ENCODE results near the gene ITPRIP. TPM values are rescaled to one million over a fixed set of nuclear protein-coding genes. Genes with fewer than 3 reads are reported as not detected.

ITPRIP gene
- total RNA-seq, 4 donors from 2014 or later: 22.6 to 58.2 (median 39.9) TPM

DNA sequence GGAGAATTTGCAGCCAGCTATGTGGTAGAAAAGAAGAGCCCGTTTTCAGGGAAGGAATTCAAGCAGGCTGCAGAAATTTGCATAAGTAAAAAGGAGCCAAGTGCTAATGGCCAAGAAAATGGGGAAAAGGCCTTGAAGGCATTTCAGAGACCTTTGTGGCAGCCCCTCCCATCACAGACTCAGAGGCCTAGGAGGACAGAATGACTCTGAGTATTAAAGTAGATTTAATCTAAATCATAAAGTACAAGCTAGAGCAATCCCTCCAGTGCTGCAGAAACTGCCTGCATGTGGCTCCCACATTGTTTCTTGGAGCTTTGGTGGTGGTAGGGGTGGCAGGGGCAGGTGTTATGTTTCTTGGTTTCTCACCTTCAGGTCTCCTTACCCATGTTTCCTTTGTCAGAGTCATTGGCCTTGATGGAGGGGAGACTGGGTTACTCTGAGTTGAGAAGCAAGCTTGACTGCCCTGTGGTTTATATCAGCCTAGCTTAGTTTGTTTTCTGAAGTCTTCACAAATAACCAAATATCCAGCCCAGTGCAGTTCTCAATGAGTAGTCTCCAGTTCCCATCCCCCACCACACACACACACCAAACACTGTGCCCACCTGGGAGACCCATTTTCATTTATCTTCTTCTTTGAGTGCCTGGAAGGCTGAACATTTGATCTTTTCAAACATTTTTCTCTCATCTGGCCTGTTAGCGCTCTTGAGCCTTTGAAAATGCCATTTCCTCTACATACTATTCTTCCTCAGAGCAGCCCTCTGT is 34.5 kb downstream of the ITPRIP start:
- H3K36me3 ChIP-seq: no peaks in the 10 kb centered on the region
- H3K4me1 ChIP-seq: peaks cover 0 to 49% (median 20%) of the 10 kb centered on the region in 4 donors
- DNase-seq (ENCODE audit: low spot score in 2 of 2): no peak
- TF ChIP-seq EP300 (IDR thresholded peaks at IDR 0.05): no peak
- WGBS, 2 donors: 44 to 47% methylated on average over 2 of the region's 2 CpGs
- no peaks in the 10 kb centered on the region for H3K9me3 ChIP-seq
- no peak overlapping the region for H3K4me3 ChIP-seq
- no peaks in the 10 kb centered on the region for H3K27me3 ChIP-seq
- H3K27ac ChIP-seq: peak overlapping the region in 1 of 4 donors; percentile 8

DNA sequence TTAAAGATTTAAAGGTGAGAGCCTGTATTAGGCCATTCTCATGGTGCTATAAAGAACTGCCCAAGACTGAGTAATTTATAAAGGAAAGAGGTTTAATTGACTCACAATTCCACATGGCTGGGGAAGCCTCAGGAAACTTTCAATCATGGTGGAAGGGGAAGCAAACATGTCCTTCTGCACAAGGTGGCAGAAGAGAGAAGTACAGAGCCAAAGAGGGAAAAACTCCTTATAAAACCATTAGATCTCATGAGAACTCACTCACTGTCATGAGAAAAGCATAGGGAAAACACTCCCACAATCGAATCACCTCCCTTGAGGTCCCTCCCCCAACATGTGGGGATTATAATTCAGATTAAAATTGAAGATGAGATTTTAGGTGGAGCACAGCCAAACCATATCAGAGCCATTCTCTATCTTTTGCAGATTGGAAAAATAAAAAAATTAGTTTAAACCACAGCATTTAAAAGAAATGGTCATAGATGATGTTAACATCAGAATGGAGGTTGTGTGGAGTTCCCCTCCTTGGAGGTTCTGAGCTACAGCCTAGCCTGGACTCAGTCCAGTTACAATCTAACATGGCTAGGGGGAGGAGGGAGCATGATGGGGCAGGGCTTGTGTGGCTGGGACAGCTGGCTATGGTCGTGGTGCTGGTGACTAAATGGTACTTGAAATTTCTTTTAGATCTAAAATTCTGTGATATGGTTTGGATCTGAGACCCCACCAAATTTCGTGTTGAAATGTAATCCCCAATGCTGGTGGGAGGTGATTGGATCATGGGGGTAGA is 36.2 kb downstream of the ITPRIP start:
- no peaks in the 10 kb centered on the region for H3K27me3 ChIP-seq
- no peaks in the 10 kb centered on the region for H3K9me3 ChIP-seq
- no peak for TF ChIP-seq EP300 (IDR thresholded peaks at IDR 0.05)
- TF ChIP-seq POLR2A (IDR thresholded peaks at IDR 0.05): no peak
- TF ChIP-seq, protein P1, sequence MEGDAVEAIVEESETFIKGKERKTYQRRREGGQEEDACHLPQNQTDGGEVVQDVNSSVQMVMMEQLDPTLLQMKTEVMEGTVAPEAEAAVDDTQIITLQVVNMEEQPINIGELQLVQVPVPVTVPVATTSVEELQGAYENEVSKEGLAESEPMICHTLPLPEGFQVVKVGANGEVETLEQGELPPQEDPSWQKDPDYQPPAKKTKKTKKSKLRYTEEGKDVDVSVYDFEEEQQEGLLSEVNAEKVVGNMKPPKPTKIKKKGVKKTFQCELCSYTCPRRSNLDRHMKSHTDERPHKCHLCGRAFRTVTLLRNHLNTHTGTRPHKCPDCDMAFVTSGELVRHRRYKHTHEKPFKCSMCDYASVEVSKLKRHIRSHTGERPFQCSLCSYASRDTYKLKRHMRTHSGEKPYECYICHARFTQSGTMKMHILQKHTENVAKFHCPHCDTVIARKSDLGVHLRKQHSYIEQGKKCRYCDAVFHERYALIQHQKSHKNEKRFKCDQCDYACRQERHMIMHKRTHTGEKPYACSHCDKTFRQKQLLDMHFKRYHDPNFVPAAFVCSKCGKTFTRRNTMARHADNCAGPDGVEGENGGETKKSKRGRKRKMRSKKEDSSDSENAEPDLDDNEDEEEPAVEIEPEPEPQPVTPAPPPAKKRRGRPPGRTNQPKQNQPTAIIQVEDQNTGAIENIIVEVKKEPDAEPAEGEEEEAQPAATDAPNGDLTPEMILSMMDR (IDR thresholded peaks at IDR 0.05): no peak
- no peak overlapping the region for H3K27ac ChIP-seq
- H3K4me3 ChIP-seq: no peak overlapping the region
- H3K36me3 ChIP-seq: no peaks in the 10 kb centered on the region
- WGBS, 2 donors: 67 to 76% methylated on average over 3 of the region's 3 CpGs
- peaks cover 0 to 33% (median 14%) of the 10 kb centered on the region in 4 donors for H3K4me1 ChIP-seq
- no peak for DNase-seq (ENCODE audit: low spot score in 2 of 2)

DNA sequence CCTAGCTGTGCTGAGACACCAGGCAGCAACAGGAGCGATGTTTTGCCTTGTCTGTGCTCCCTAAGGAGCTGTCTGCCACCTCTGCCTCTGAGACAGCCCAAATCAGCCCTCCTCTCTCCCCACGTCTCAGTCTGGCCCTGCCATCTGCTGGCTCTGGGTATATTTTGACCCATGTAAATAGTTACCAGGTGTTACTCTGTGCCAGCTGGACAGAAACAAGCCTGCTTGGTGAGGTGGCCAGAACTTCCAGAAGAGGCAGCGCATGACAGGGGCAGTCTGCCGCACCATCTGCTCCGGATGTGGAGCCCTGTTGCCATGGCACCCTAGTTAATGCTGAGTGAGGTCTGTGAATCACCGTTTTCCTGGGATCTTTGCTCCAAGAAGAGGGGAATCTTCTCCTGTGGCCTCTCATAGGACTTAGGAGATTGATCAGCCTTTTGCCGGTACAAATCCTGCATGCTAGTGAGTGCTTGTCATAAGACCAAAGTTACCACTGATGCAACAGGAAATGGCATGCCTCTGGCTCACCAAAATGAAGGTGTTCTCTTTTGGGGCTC is 37.5 kb downstream of the ITPRIP start:
- no peak overlapping the region for H3K4me3 ChIP-seq

DNA sequence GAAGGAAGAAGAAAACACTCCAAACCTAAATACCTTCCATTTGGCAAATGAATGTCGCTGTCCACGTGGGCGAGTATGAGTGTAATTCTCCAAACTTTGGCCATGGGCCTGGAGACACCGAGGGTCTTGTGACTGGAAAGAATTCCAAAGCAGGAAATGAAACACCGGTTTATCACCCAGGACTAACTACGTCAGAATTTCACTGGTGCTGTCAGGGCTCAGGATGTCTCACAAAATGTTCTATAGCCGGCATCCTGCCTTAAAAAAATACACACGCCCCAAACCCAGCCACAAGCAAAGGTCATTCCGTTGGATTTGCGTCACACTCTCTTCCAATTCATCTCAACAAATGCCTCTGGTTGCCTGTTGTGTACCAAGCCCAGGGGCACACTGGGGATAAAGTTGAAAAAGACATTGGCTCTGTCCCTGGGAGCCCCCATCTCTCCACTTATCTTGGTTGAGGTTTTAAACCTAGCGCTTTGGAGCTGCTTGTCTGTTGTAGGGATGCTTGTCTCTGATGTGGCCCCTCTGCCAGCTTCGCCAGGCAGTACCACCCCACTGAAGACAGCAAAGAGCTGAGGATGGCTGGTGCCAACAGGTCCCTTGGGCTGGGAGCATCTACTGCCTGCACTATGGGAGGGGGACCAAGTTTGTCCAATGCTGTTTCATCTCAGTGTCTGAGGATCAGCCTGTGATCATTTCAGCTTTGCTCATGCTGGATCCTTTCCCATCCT is 38.1 kb downstream of the ITPRIP start:
- DNase-seq (ENCODE audit: low spot score in 2 of 2): no peak
- WGBS, 2 donors: 56 to 57% methylated on average over 11 of the region's 12 CpGs

More for the DNA sequence above, 37.5 kb downstream of the ITPRIP start:
- H3K9me3 ChIP-seq: no peaks in the 10 kb centered on the region
- no peak for DNase-seq (ENCODE audit: low spot score in 2 of 2)
- peaks cover 0 to 28% (median 10%) of the 10 kb centered on the region in 4 donors for H3K4me1 ChIP-seq
- H3K27ac ChIP-seq: peak overlapping the region in 3 of 4 donors; percentile 37 to 78 (median 57)
- H3K27me3 ChIP-seq: no peaks in the 10 kb centered on the region
- no peaks in the 10 kb centered on the region for H3K36me3 ChIP-seq
- TF ChIP-seq, protein P1 (IDR thresholded peaks at IDR 0.05): no peak
- TF ChIP-seq POLR2A (IDR thresholded peaks at IDR 0.05) (no peak), EP300 (IDR thresholded peaks at IDR 0.05) (no peak)
- 47 to 68% methylated on average over 7 of the region's 7 CpGs for whole genome bisulfite sequencing, 2 donors

DNA sequence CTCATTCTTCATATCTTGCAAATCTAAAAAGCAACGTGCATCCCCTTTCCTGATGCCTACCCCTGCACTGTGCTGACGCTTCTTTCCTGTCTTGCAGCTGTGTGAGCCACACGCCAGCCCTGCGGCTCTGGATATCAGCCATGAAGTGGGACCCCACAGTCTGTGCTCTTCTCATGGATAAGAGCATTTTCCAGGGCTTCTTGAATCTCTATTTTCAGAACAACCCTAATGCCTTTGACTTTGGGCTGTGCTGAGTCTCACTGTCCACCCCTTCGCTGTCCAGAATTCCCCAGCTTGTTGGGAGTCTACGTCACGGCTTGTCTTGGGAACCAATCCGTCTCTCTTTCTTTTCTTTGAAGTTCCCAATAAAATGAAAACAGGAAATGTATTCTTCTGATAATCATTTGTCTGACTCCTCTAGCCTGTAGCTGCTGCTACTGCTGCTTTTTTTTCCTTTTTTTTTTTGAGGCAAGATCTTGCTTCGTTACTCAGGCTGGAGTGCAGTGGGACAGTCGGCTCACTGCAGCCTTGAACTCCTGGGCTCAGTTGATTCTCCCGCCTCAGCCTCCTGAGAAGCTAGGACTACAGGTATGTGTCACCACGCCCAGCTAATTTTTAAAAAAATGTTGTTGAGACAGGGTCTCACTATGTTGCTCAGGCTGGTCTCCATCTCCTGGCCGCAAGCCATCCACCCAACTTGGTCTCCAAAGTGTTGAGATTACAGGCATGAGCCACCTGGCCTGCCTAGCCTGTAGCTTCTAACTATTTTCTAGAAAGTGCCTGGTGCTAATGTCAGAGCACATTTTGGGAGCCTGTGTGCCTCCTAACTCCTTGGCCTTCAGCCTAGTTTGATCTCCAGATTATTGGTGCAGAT is 39.0 kb downstream of the ITPRIP start:
- H3K27me3 ChIP-seq: no peaks in the 10 kb centered on the region
- H3K4me3 ChIP-seq: no peak overlapping the region
- no peak for DNase-seq (ENCODE audit: low spot score in 2 of 2)
- H3K27ac ChIP-seq: peak overlapping the region in 2 of 4 donors; percentile 65
- WGBS, 2 donors: 44 to 50% methylated on average over 13 of the region's 13 CpGs
- no peak for TF ChIP-seq POLR2A (IDR thresholded peaks at IDR 0.05)
- no peak for TF ChIP-seq EP300 (IDR thresholded peaks at IDR 0.05)
- TF ChIP-seq, protein P1 (IDR thresholded peaks at IDR 0.05): no peak
- H3K4me1 ChIP-seq: peaks cover 0 to 13% (median 4%) of the 10 kb centered on the region in 4 donors
- no peaks in the 10 kb centered on the region for H3K36me3 ChIP-seq
- H3K9me3 ChIP-seq: no peaks in the 10 kb centered on the region

More for the DNA sequence above, 38.1 kb downstream of the ITPRIP start:
- Histone ChIP-seq H3K27ac (peak overlapping the region in 3 of 4 donors; percentile 37 to 78 (median 65)), H3K27me3 (no peaks in the 10 kb centered on the region), H3K4me3 (no peak overlapping the region), H3K9me3 (no peaks in the 10 kb centered on the region), H3K4me1 (peaks cover 0 to 21% (median 7%) of the 10 kb centered on the region in 4 donors), H3K36me3 (no peaks in the 10 kb centered on the region)
- peak; percentile 73 to 81 for TF ChIP-seq EP300 (IDR thresholded peaks at IDR 0.05)
- TF ChIP-seq POLR2A (IDR thresholded peaks at IDR 0.05): no peak

Measured in tibial nerve (tissue), 4 donors.